HG03520 (cell line): ENCODE results near the gene LYZ.

Source experiments
- ATAC-seq: cut with Tn5 transposase; IDR thresholded peaks from one replicate; pipeline ENCODE4 v1.9.1; 2021; ENCODE audit warnings: mild to moderate bottlenecking, moderate library complexity; ENCODE audit not compliant: unreplicated experiment

Gene LYZ

GRCh38 chr12:69383074-69383473 lies 34.9 kb downstream of the LYZ start:
- ATAC-seq: no peak

DNA sequence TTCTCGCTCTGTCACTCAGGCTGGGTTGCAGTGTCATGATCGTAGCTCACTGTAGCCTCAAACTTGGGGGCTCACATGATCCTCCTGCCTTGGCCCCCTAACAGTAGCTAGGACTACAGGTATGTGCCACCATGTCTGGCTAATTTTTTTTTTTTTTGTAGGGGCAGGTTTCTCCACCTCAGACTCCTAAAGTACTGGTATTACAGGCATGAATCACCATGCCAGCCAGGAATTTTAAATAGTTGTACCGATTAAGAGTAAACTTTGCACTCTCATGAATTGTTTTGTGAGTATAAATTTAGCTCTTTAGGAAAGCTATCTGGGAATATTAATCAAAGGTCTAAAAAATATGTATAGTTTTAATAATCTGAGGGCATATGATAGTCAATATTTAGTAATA lies 36.9 kb downstream of the LYZ start:
- no peak for ATAC-seq

DNA sequence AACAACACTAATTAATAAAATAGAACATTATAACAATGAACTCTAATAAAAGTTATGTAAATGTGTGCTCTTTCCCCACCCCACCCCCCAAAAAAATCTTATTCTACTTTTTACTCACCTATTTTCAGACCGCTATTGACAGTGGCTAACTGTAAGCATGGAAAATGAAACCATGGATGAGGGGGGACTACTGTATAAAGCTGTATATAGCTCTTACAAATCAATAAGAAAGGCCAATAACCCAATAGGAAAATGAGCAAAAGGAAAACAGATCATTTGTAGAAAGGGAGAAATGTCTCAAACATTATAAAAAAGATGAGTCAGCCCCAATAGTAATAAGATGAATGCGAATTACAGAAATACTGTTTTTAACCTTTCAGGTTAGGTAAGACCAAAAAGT lies 38.7 kb downstream of the LYZ start:
- ATAC-seq: no peak

DNA sequence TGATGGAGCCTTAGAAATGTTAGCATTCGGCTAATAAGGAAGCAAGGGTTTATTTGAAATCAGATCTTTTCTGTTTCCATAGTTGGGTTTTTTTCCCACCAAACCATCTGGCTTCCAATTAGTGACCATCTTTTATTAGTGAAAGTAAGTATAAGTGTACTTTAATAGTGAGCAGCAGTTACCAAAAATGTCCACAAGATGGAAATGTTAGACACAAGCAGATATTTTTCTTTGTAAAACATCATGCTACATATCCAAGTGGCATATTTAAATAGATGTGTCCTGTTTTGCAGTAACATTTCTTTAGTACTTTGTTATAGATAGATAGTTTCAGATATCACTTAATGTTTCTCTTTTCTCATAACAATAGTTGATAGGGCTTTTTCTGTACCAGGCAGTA lies 40.2 kb downstream of the LYZ start:
- no peak for ATAC-seq

DNA sequence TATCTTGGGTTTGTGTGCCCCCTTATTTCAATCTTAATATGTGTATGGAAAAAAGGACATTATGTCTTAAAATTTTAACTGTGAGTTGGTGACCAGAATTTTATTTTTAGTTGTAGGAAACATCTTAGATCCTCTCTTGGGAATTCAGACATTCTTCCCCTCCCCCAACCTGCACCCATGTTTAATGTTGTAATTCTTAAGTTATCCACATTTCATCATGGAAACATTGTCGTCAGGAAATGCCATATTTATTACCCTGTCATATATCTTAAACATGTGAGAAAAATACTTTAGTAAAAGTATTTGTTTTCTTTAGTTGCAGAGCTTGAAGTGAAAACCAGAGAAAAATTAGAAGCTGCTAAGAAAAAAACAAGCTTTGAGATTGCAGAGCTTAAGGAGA lies 41.6 kb downstream of the LYZ start:
- no peak for ATAC-seq

GRCh38 chr12:69392179-69392928 lies 44.2 kb downstream of the LYZ start:
- ATAC-seq: peak; percentile 92

- no peak for ATAC-seq
These were observed 47.9 kb downstream of the LYZ start for GRCh38 chr12:69396041-69396440.

DNA sequence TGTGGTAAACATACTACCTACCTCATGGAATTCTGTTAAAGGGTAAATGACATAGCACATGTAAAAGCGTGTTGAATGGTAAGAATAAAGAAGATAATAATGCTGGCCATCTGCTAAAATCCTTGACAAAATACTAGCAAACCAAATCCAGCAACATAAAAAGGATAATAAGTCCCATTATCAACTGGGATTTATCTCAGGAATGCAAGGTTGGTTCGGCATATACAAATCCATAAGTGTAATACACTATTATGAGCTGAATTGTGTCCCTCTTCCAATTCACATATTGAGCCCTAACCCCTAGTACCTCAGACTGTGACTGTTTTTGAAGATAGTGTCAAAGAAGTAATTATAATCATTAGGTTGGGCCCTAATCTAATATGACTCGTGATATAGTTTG lies 48.8 kb downstream of the LYZ start:
- no peak for ATAC-seq

DNA sequence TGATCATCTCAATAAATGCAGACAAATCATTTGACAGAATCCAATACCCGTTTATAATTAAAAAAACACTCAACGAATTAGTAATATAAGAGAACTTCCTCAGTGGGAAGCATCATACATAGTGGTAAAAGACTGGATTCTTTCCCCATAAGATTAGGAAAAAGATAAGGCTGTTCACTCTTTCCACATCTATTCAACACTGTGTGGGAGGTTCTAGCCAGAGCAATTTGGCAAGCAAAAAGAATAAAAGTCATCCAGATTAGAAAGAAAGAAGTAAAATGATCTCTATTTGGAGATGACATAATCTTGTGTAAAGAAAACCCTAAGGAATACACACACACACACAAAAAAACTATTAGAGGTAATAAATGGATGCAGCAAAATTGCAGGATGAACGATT lies 49.8 kb downstream of the LYZ start:
- ATAC-seq: no peak

- ATAC-seq: no peak
These were observed 53.8 kb downstream of the LYZ start for GRCh38 chr12:69401940-69402339.
